Activated T-cell treated with anti-CD3 and anti-CD28 coated beads, Interleukin-2, amount 50 U/mL, for 72 hours (primary cell): ENCODE results near the gene TAOK3. TPM values are rescaled to one million over a fixed set of nuclear protein-coding genes. Genes with fewer than 3 reads are reported as not detected.
"Not testable (repeated sequence)": the region's sequence is repeated elsewhere in the genome, so short reads cannot be mapped to it uniquely, and the experiment has no call there.

Experiments used
- ATAC-seq, 2 donors: fragments of 150-1000 bp; cut with Tn5 transposase; replicated peaks in 1 of 2; 2 replicates each; pipeline ENCODE4 v1.10.0; 2021; ENCODE audit warnings: moderate library complexity in 2 of 2, mild to moderate bottlenecking in 1 of 2
- DNase-seq, 2 donors: peaks; one replicate each; pipeline ENCODE4 v3.0.0; 2021 to 2022; ENCODE audit warnings: mixed read lengths in 1 of 2
- H3K27ac Mint-ChIP-seq: one replicate; pipeline ENCODE4 v1.8.0; 2022; ENCODE audit warnings: mild to moderate bottlenecking, moderate library complexity, mixed read lengths
- H3K27me3 Mint-ChIP-seq: one replicate; pipeline ENCODE4 v1.8.0; 2022; ENCODE audit warnings: low read depth, mixed read lengths
- H3K36me3 Mint-ChIP-seq, 2 donors: one replicate each; pipeline ENCODE4 v1.8.0; 2022; ENCODE audit warnings: mixed read lengths in 2 of 2, mild to moderate bottlenecking in 1 of 2; ENCODE audit not compliant: insufficient read depth in 2 of 2
- H3K4me1 Mint-ChIP-seq: one replicate; pipeline ENCODE4 v1.8.0; 2022; ENCODE audit warnings: low read depth, mixed read lengths
- H3K4me3 Mint-ChIP-seq, 2 donors: one replicate each; pipeline ENCODE4 v1.8.0; 2022; ENCODE audit warnings: mild to moderate bottlenecking in 2 of 2, mixed read lengths in 2 of 2, moderate library complexity in 2 of 2
- H3K9me3 Mint-ChIP-seq, 2 donors: one replicate each; pipeline ENCODE4 v1.8.0; 2022; ENCODE audit warnings: mixed read lengths in 2 of 2
- total RNA-seq, 2 donors: library from RNA; stranded (reverse); gene quantifications; one replicate each; pipeline ENCODE4 v1.2.3, GENCODE V29; 2022

The TAOK3 gene
- total RNA-seq, 2 donors from 2014 or later: 46.8 to 49.2 TPM

DNA sequence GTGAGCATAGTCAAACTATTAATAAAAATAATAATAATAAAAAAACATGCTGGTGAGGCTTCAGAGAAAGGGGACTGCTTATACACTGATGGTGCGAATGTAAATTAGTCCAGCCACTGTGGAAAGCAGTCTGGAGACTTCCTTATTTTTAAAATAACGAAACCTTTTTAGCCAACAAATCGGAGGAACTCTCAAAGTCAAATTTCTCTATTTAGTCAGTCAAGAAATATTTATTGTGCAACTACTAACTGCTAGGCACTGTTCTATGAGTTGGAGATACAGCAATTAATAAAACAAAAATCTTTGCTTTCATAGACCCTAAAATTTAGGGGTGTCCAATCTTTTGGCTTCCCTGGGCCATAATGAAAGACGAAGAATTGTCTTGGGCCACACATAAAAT, 10.8 kb downstream of the TAOK3 start:
- H3K4me1 Mint-ChIP-seq: peaks cover 20% of the 10 kb centered on the region
- no peak overlapping the region for H3K27ac Mint-ChIP-seq
- ATAC-seq: no peak
- no peak for DNase-seq
- H3K27me3 Mint-ChIP-seq: no peaks in the 10 kb centered on the region
- H3K9me3 Mint-ChIP-seq: no peaks in the 10 kb centered on the region
- peaks cover 1 to 2% of the 10 kb centered on the region in 2 donors for H3K36me3 Mint-ChIP-seq
- H3K4me3 Mint-ChIP-seq: no peak overlapping the region

DNA sequence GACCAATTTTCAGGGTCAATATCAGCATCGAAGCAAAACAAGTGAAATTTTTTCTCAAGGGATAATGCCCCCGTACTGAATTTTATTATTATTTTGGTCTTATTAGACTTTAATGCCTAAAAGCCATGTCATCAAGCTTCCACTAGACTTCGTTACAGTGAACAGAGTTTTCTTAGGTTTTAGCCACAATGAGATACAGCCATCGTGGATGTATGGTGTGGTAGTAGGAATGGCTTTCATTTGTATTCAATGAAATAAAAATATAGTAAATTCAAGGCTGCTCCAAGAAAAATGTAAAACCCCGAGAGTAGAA, 11.7 kb downstream of the TAOK3 start:
- H3K4me3 Mint-ChIP-seq: no peak overlapping the region
- DNase-seq (no peak), ATAC-seq (no peak)
- peaks cover 29% of the 10 kb centered on the region for H3K4me1 Mint-ChIP-seq
- no peaks in the 10 kb centered on the region for H3K9me3 Mint-ChIP-seq
- H3K27ac Mint-ChIP-seq: no peak overlapping the region
- no peaks in the 10 kb centered on the region for H3K27me3 Mint-ChIP-seq
- peaks cover 1 to 2% of the 10 kb centered on the region in 2 donors for H3K36me3 Mint-ChIP-seq

DNA sequence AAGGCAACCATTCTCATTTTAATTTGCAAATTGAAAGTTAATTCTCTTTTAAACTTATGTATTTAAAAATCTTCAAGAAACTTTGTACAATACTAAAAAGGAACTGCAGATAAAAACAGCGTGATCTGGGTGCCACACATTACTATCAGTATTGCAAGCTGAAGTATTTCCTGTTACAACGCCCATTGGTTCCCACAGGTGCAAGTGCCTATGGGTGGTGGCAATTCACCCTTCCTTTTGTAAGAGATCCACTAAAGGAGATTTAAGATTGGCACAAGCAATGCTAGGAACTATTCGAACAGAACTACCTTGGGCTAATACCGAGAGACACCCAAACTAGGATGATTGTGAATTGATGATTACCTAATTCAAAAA, 13.2 kb downstream of the TAOK3 start:
- peaks cover 44% of the 10 kb centered on the region for H3K4me1 Mint-ChIP-seq
- peaks cover 2 to 8% of the 10 kb centered on the region in 2 donors for H3K36me3 Mint-ChIP-seq

DNA sequence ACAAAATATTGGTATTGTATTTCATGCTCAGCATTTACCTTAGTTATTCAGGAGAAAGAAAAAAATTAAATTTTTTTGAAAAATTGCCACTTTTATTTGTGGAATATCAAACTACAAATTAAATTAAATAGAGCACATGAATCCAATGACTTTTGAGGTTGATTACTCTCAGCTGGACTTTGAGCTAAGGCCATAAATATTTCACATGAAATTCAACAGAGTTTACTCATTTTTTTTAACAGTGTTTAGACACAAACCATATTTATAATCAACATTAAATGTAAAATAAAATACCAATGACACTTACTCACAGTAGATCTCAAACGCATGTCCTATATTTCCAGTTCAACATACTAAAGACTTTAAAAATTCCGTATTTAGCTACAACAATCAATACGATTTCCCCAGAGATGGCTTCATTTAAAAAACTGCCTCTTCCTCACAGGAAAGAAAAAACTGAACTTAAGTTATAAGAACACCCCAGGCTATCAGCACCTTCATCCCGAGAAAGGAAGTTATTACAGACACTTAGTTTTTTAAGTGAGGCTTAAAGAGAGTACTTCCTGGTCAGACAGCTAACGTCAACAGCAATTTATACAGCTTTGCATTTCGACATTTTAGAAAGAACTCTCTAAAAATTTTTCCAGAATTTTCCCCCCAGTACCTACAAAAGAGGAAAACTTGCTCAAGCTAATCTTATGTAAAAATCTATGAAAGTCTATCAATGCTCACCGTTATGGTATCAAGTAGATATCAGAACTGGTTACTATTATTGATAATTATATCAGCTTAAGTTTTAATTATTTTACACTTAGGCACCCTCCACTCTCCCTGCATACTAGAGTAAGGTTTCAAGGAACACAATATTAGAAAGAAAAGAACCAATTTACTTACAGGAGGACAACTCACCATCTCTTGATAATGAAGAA, 13.8 kb downstream of the TAOK3 start:
- Mint-ChIP-seq H3K4me3 (peak overlapping the region; percentile 87 to 100), H3K4me1 (peaks cover 46% of the 10 kb centered on the region), H3K36me3 (peaks cover 4 to 12% of the 10 kb centered on the region in 2 donors), H3K9me3 (peaks cover 1 to 2% of the 10 kb centered on the region in 2 donors), H3K27ac (peak overlapping the region; percentile 100), H3K27me3 (no peaks in the 10 kb centered on the region)
- DNase-seq (no peak), ATAC-seq (peak; percentile 55 to 63)

More for the DNA sequence above, 13.2 kb downstream of the TAOK3 start:
- Mint-ChIP-seq H3K9me3 (peaks cover 0 to 1% of the 10 kb centered on the region in 2 donors), H3K27ac (peak overlapping the region; percentile 100), H3K27me3 (no peaks in the 10 kb centered on the region), H3K4me3 (peak overlapping the region; percentile 87 to 100)
- DNase-seq (peak; percentile 31 to 33), ATAC-seq (peak; percentile 61 to 70)

DNA sequence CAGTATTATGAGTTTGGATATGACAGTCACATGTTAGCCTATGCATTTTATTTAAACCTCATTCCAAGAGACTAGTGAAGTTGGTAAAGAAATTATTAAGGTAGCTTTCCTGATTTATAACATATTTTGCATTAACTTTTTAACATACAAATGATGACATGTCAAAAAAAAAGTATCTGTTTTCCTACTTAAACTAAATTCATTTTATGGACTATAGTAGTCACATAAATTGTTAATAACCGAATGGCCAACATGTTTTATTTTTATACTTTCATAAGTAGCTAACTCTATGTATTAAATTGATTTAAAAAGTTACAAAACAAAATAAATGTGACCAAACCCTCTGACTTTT, 14.7 kb downstream of the TAOK3 start:
- ATAC-seq (no peak), DNase-seq (no peak)
- Mint-ChIP-seq H3K36me3 (peaks cover 6 to 18% of the 10 kb centered on the region in 2 donors), H3K4me1 (peaks cover 52% of the 10 kb centered on the region), H3K27ac (peak overlapping the region; percentile 100), H3K9me3 (peaks cover 1 to 2% of the 10 kb centered on the region in 2 donors), H3K27me3 (no peaks in the 10 kb centered on the region), H3K4me3 (peak overlapping the region; percentile 87 to 100)

DNA sequence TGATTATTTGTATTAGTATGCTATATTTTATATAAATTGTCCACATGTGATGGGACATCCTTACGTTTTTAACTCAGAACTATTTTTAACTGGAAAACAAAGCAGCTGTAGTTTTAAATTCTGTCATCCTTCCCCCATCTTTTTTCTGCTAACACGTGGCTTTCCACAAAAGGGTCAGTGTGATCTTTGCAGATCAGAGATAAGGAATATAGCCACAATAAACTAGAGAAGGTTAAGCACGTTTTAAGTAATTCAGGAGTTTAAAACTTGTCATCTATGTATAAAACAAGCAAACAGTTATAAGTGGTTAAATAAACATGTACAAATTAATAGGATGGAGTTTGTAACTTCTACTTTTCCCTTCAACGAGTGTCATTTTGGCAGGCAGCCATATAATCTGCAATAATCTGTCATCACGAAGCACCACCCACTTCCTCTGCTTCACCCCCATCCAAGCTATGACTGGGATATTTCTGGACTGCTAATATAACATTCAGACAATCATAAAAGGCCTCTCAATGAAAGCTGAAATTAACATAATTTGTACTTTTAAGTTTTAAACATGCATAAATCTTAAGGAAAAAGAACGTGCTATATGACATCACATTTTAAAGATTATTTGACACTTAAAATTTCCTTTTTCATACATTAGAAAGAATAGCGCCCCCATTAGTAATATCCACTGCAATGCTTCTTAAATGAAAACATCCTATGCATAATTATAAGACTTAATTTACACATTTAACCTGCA, 15.3 kb downstream of the TAOK3 start:
- Mint-ChIP-seq H3K36me3 (peaks cover 6 to 19% of the 10 kb centered on the region in 2 donors), H3K27me3 (no peaks in the 10 kb centered on the region), H3K27ac (peak overlapping the region; percentile 90), H3K9me3 (peaks cover 1 to 2% of the 10 kb centered on the region in 2 donors), H3K4me3 (peak overlapping the region; percentile 87 to 100), H3K4me1 (peaks cover 53% of the 10 kb centered on the region)
- peak; percentile 77 to 81 for ATAC-seq
- peak; percentile 58 to 68 for DNase-seq

DNA sequence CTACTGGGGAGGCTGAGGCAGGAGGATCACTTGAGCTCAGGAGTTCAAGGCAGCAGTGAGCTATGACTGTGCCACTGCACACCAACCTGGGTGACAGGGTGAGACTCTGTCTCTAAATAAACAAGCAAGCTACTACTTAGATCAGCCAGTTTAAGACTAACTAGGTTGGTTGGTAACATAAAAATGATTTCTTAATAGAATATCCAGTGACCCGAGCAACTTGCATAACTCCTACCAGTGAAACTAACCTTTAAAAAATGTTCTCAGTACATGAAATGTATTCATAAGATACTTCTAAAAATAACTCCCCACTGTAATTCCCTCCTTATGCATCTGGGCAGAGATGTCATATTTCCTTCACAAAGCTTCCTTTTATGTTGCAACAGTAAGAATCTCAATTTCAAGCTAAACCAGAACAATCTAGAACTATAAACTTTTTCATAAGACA, 15.9 kb downstream of the TAOK3 start:
- no peaks in the 10 kb centered on the region for H3K27me3 Mint-ChIP-seq
- H3K9me3 Mint-ChIP-seq: peaks cover 1 to 2% of the 10 kb centered on the region in 2 donors
- peak overlapping the region; percentile 87 to 100 for H3K4me3 Mint-ChIP-seq
- ATAC-seq (peak; percentile 43 to 50), DNase-seq (no peak)
- peak overlapping the region; percentile 90 for H3K27ac Mint-ChIP-seq
- peaks cover 6 to 19% of the 10 kb centered on the region in 2 donors for H3K36me3 Mint-ChIP-seq
- peaks cover 53% of the 10 kb centered on the region for H3K4me1 Mint-ChIP-seq

DNA sequence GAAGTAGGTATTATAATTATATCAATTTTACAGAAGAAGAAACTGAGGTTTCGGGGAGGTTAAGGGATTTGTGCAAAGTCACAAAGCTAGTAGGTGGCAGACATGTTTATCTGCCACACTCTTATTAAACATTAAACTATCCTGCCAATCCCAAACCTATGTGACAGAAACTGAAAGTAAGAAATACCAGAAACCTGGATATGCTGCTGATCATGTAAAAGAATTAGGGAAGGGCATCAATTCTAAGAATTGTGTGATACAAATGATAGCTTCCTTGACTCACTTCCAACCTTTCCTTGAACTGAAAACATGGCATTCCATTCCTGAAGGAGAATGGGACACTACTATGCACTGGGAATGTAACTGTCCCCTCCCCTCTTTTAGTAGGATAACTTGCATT, 16.9 kb downstream of the TAOK3 start:
- peak overlapping the region in 1 of 2 donors; percentile 36 for H3K4me3 Mint-ChIP-seq
- no peak for DNase-seq
- peaks cover 1 to 2% of the 10 kb centered on the region in 2 donors for H3K9me3 Mint-ChIP-seq
- no peak for ATAC-seq
- H3K27ac Mint-ChIP-seq: no peak overlapping the region
- no peaks in the 10 kb centered on the region for H3K27me3 Mint-ChIP-seq
- H3K4me1 Mint-ChIP-seq: peaks cover 53% of the 10 kb centered on the region
- H3K36me3 Mint-ChIP-seq: peaks cover 6 to 19% of the 10 kb centered on the region in 2 donors

DNA sequence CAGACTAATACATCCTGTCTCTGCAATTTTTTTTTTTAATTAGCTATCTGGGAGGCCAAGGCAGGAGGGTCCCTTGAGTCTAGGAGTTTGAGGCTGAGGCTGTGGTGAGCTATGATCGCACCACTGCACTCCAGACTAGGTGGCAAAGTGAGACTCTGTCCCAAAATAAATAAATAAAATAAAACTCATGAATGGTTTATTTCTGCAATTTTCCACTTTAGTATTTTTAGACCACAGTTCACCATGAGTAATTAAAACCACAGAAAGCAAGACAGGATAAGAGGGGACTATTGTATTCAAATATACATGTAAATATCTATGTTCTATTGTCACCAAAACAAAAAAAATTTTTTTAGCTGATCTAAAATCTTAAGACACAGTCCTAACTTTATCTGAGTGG, 17.8 kb downstream of the TAOK3 start:
- Mint-ChIP-seq H3K4me3 (no peak overlapping the region), H3K9me3 (peaks cover 1 to 2% of the 10 kb centered on the region in 2 donors), H3K27me3 (no peaks in the 10 kb centered on the region), H3K36me3 (peaks cover 6 to 19% of the 10 kb centered on the region in 2 donors), H3K27ac (no peak overlapping the region), H3K4me1 (peaks cover 58% of the 10 kb centered on the region)
- DNase-seq (no peak), ATAC-seq (no peak)

DNA sequence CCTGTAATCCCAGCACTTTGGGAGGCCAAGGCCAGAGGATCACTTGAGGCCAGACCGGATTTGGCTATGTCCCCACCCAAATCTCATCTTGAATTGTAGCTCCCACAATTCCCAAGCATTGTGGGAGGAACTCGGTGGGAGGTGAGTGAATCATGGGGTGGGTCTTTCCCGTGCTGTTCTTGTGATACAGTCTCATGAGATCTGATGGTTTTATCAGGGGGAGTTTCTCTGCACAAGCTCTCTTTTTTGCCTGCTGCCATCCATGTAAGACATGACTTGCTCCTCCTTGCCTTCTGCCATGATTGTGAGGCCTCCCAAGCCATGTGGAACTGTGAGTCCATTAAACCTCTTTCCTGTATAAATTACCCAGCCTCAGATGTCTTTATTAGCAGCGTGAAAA, 18.2 kb downstream of the TAOK3 start:
- not testable (repeated sequence) for DNase-seq, H3K4me3 Mint-ChIP-seq, H3K27me3 Mint-ChIP-seq, H3K27ac Mint-ChIP-seq, H3K9me3 Mint-ChIP-seq, ATAC-seq
- Mint-ChIP-seq H3K4me1 (peaks cover 54% of the 10 kb centered on the region), H3K36me3 (peaks cover 6 to 19% of the 10 kb centered on the region in 2 donors)

DNA sequence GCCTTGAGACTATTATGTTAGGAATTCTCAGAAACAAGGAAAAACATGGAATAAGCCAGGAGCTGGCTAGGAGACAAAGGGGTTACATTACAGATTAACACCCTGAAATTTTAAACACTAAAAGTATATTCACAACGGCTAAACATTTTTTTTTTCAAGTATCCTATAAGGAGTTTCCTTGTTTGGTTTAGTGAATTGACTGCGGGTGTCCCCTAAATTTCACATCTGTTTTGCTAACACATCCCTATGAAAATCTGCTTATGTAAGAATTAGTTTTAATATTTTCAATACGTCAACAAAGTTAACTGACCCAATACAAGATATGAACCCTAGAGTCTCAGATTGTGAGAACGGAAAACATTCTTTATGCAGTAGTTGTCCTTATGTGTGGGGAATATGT, 19.0 kb downstream of the TAOK3 start:
- peaks cover 50% of the 10 kb centered on the region for H3K4me1 Mint-ChIP-seq
- peaks cover 1 to 2% of the 10 kb centered on the region in 2 donors for H3K9me3 Mint-ChIP-seq
- peaks cover 4 to 19% of the 10 kb centered on the region in 2 donors for H3K36me3 Mint-ChIP-seq

DNA sequence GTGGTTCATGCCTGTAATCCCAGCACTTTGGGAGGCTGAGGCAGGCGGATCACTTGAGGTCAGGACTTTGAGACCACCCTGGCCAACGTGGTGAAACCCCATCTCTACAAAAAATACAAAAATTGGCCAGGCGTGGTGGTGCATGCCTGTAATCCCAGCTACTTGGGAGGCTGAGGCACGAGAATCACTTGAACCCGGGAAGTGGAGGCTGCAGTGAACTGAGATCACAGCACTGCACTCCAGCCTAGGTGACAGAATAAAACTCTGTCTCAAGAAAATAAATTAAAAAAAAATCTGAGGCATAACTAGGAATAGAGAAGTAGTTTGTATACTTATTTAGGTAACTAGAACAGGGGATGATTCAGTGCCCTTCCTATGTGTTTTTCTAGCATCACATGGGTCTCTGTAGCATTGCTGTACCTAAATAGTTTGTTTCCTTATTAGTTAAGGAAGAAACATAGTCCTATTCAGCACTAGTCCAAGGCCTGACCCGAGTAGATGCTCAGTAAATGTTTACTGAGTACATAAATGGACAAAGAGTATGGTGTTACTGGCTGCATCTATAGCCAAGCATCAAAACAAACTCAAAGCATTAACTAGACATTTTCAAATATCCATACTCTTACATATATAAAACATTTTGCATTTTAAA, 21.7 kb downstream of the TAOK3 start:
- ATAC-seq (no peak), DNase-seq (no peak)
- no peaks in the 10 kb centered on the region for H3K27me3 Mint-ChIP-seq
- H3K9me3 Mint-ChIP-seq: peaks cover 1 to 2% of the 10 kb centered on the region in 2 donors
- H3K36me3 Mint-ChIP-seq: peaks cover 4 to 18% of the 10 kb centered on the region in 2 donors
- H3K27ac Mint-ChIP-seq: no peak overlapping the region
- H3K4me3 Mint-ChIP-seq: no peak overlapping the region
- H3K4me1 Mint-ChIP-seq: peaks cover 44% of the 10 kb centered on the region

More for the DNA sequence above, 19.0 kb downstream of the TAOK3 start:
- Mint-ChIP-seq H3K27ac (no peak overlapping the region), H3K4me3 (no peak overlapping the region), H3K27me3 (no peaks in the 10 kb centered on the region)
- ATAC-seq (no peak), DNase-seq (no peak)

DNA sequence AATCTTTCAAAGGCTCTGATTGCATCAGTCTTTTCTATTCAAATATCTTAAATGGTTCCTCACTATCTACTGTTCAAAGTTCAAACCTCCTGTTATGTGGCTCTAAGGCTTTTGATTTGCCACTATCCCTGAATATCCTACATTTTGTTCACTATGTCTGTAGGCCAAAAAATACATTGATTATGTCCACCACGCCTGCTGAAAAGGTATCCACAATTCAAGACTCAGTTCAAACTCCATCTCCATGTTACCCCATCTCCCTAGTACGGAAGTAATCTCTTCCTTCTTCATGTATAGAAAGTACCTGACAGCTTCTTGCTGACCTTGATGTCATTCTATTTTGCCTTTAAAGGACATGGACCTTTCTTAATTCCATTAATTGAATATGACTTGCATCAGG, 24.8 kb downstream of the TAOK3 start:
- Mint-ChIP-seq H3K36me3 (peaks cover 0 to under 1% of the 10 kb centered on the region in 2 donors), H3K27me3 (no peaks in the 10 kb centered on the region), H3K4me1 (peaks cover 20% of the 10 kb centered on the region), H3K27ac (peak overlapping the region; percentile 44), H3K4me3 (no peak overlapping the region), H3K9me3 (no peaks in the 10 kb centered on the region)
- ATAC-seq (no peak), DNase-seq (no peak)
